ENCODE measurements around the gene THRB. TPM values are rescaled to one million over a fixed set of nuclear protein-coding genes. Genes with fewer than 3 reads are reported as not detected.

The THRB gene
- total RNA-seq, 6 donors from 2014 or later, result 5.5 to 15.2 (median 12.0) TPM

GRCh38 chr3:24490151-24490550, 4.5 kb downstream of the THRB start:
- Histone ChIP-seq H3K27ac (no peak overlapping the region), H3K9me3 (no peaks in the 10 kb centered on the region), H3K36me3 (no peaks in the 10 kb centered on the region), H3K4me1 (peaks cover 3 to 17% (median 11%) of the 10 kb centered on the region in 4 donors), H3K27me3 (no peaks in the 10 kb centered on the region), H3K4me3 (no peak overlapping the region)
- TF ChIP-seq CTCF (IDR thresholded peaks at IDR 0.05) (no peak), POLR2AphosphoS5 (IDR thresholded peaks at IDR 0.05) (peak; percentile 9 to 60)
- 47 to 59% methylated on average over 2 of the region's 2 CpGs for WGBS, 2 donors
- peak in 1 of 2 donors; percentile 51 for DNase-seq
- no peak for ATAC-seq (ENCODE audit: low FRiP score in 2 of 2)

- H3K27me3 ChIP-seq, result no peaks in the 10 kb centered on the region
- DNase-seq, result no peak
These were observed 7.1 kb downstream of the THRB start for GRCh38 chr3:24487325-24488262.

GRCh38 chr3:24485511-24485910, 9.1 kb downstream of the THRB start:
- no peak for DNase-seq
- no peak for ATAC-seq (ENCODE audit: low FRiP score in 2 of 2)
- Histone ChIP-seq H3K9me3 (no peaks in the 10 kb centered on the region), H3K27ac (no peak overlapping the region), H3K4me1 (peaks cover 2 to 10% (median 7%) of the 10 kb centered on the region in 4 donors), H3K36me3 (no peaks in the 10 kb centered on the region), H3K27me3 (no peaks in the 10 kb centered on the region), H3K4me3 (no peak overlapping the region)
- 83 to 87% methylated on average over 1 of the region's 1 CpG for WGBS, 2 donors
- TF ChIP-seq CTCF (IDR thresholded peaks at IDR 0.05) (no peak), EP300 (IDR thresholded peaks at IDR 0.05) (no peak), POLR2AphosphoS5 (IDR thresholded peaks at IDR 0.05) (no peak), POLR2A (IDR thresholded peaks at IDR 0.05) (no peak)

More at GRCh38 chr3:24487325-24488262, 7.1 kb downstream of the THRB start:
- no peaks in the 10 kb centered on the region for H3K36me3 ChIP-seq
- H3K27ac ChIP-seq, result no peak overlapping the region
- H3K4me3 ChIP-seq, result no peak overlapping the region
- no peak for ATAC-seq (ENCODE audit: low FRiP score in 2 of 2)
- TF ChIP-seq POLR2A (IDR thresholded peaks at IDR 0.05) (no peak), CTCF (IDR thresholded peaks at IDR 0.05) (no peak), POLR2AphosphoS5 (IDR thresholded peaks at IDR 0.05) (no peak), EP300 (IDR thresholded peaks at IDR 0.05) (no peak)
- H3K4me1 ChIP-seq, result peaks cover 3 to 11% (median 7%) of the 10 kb centered on the region in 4 donors
- no peaks in the 10 kb centered on the region for H3K9me3 ChIP-seq

- Histone ChIP-seq H3K36me3 (no peaks in the 10 kb centered on the region), H3K4me1 (peaks cover 0 to 4% (median 2%) of the 10 kb centered on the region in 4 donors), H3K27me3 (no peaks in the 10 kb centered on the region), H3K9me3 (no peaks in the 10 kb centered on the region), H3K27ac (no peak overlapping the region), H3K4me3 (no peak overlapping the region)
- ATAC-seq (ENCODE audit: low FRiP score in 2 of 2), result peak in 1 of 2 donors; percentile 80
- no peak for DNase-seq
- no peak for TF ChIP-seq CTCF (IDR thresholded peaks at IDR 0.05)
- TF ChIP-seq EP300 (IDR thresholded peaks at IDR 0.05), result no peak
- TF ChIP-seq POLR2AphosphoS5 (IDR thresholded peaks at IDR 0.05), result no peak
- no peak for TF ChIP-seq POLR2A (IDR thresholded peaks at IDR 0.05)
- 76 to 81% methylated on average over 3 of the region's 3 CpGs for WGBS, 2 donors
These were observed 10.8 kb downstream of the THRB start for GRCh38 chr3:24483873-24484272.

Measured in upper lobe of left lung (tissue), 6 donors.